ENCODE data around the gene GOLGA6L2.
"Not testable (repeated sequence)": the region's sequence is repeated elsewhere in the genome, so short reads cannot be mapped to it uniquely, and the experiment has no call there.

The GOLGA6L2 gene

DNA sequence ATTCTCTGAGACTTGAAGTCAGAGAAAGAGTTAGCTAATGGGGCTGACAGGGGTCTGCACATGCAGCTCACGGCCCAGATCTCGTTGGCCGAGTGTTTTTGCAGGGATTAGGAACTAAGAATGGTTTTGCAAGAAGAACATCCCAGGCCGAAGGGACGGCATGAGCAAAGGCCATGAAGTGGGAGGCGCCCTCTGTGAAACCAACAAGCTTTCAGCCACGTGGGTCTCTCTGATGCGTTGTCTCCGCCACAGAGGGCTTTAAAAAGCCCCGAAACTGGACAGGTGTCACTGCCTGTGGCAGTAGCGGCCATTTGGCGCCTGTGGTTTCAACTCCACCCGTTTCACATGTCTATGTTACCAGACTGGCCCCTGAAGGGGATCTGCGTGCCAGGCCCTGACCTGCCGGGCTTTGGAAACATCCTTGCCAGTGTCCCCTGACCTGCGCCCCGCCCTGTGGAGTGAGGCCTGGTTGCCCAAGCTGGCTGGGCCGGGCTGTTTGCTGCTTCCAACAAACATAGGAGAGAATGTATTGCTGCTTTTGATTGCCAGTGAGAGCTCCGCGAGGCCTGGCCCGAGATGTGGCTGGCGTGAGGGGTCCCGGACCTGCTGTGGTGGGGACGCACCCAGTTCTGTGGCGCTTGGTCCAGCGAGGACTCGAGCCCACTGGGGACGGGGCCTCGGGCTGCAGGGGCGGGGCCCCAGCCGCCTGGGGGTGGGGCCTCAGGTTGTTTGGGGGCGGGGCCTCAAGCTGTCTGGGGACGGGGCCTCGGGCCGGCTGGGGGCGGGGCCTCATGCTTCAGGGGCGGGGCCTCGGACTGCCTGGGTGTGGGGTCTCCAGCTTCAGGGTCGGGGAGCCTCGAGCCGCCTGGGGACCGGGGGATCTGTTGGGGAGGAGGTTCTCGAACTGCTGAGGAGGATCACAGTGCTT lies 30.4 kb downstream of the GOLGA6L2 start:
- H3K36me3 ChIP-seq: no peaks in the 10 kb centered on the region
- H3K9me3 ChIP-seq: no peaks in the 10 kb centered on the region
- H3K4me3 ChIP-seq (ENCODE audit: low read depth in 1 of 2, low read length in 1 of 2): no peak overlapping the region
- H3K27ac ChIP-seq: no peak overlapping the region
- no peak for TF ChIP-seq CTCF (IDR thresholded peaks at IDR 0.05)
- no peaks in the 10 kb centered on the region for H3K4me1 ChIP-seq (ENCODE audit: control insufficient read depth in 1 of 2, insufficient read depth in 1 of 2, low read depth in 1 of 2, low read length in 1 of 2)
- H3K27me3 ChIP-seq: no peaks in the 10 kb centered on the region

DNA sequence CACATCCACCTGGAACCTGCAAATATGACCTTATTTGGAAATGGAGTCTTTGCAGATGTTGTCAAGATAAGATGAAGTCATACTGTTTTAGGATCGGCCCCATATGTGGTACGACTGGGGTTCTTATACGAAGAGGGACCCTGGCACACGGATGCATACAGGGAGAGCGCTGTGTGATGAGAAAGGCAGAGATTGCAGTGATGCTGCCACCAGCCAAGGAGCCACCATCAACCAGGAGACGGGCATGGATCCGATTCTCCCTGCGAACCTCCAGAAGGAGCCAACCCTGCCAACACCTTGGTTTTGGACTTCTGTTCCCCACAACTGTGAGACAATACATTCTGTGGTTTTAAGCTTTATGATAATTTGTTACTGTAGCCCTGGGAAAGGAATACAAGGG lies 31.2 kb downstream of the GOLGA6L2 start:
- H3K36me3 ChIP-seq; H3K4me1 ChIP-seq (ENCODE audit: control insufficient read depth in 1 of 2, insufficient read depth in 1 of 2, low read depth in 1 of 2, low read length in 1 of 2); H3K27ac ChIP-seq; H3K9me3 ChIP-seq; H3K27me3 ChIP-seq; H3K4me3 ChIP-seq (ENCODE audit: low read depth in 1 of 2, low read length in 1 of 2): not testable (repeated sequence)

DNA sequence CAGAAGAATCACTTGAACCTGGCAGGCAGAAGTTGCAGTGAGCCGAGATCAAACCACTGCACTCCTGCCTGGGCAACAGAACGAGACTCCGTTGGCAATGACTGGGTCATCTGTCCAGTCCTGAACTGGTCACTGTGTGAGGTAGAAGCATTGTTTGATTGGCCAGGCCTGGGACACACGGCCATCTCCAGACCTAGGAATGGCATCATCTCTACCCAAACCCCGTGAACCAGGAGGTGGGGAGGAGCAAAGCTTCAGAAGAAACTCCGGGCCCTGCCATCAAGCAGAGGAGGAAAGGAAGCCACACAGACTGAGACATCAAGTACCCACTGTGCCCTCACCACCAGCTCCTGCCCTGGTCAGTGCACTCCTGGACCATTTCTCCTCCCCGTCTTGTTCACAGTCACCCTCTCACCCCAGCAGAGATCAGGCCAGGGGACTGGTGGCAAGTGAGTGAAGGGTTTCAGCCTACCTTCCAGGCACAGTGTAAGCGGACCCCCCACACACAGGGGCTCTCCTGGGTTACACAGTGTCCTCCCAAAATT lies 31.6 kb downstream of the GOLGA6L2 start:
- Histone ChIP-seq H3K36me3 (no peaks in the 10 kb centered on the region), H3K27ac (no peak overlapping the region), H3K4me1 (ENCODE audit: control insufficient read depth in 1 of 2, insufficient read depth in 1 of 2, low read depth in 1 of 2, low read length in 1 of 2) (no peaks in the 10 kb centered on the region), H3K27me3 (no peaks in the 10 kb centered on the region), H3K9me3 (no peaks in the 10 kb centered on the region), H3K4me3 (ENCODE audit: low read depth in 1 of 2, low read length in 1 of 2) (no peak overlapping the region)
- TF ChIP-seq CTCF (IDR thresholded peaks at IDR 0.05): no peak

GRCh38 chr15:23412881-23413600 lies 34.0 kb downstream of the GOLGA6L2 start:
- not testable (repeated sequence) for H3K4me1 ChIP-seq (ENCODE audit: control insufficient read depth in 1 of 2, insufficient read depth in 1 of 2, low read depth in 1 of 2, low read length in 1 of 2); H3K9me3 ChIP-seq; H3K4me3 ChIP-seq (ENCODE audit: low read depth in 1 of 2, low read length in 1 of 2); H3K36me3 ChIP-seq; H3K27ac ChIP-seq; H3K27me3 ChIP-seq

- Histone ChIP-seq H3K27ac (no peak overlapping the region), H3K4me3 (ENCODE audit: low read depth in 1 of 2, low read length in 1 of 2) (no peak overlapping the region), H3K36me3 (no peaks in the 10 kb centered on the region), H3K4me1 (ENCODE audit: control insufficient read depth in 1 of 2, insufficient read depth in 1 of 2, low read depth in 1 of 2, low read length in 1 of 2) (no peaks in the 10 kb centered on the region), H3K9me3 (no peaks in the 10 kb centered on the region), H3K27me3 (no peaks in the 10 kb centered on the region)
- TF ChIP-seq CTCF (IDR thresholded peaks at IDR 0.05): no peak
Measured at GRCh38 chr15:23411841-23412240, 35.2 kb downstream of the GOLGA6L2 start.

DNA sequence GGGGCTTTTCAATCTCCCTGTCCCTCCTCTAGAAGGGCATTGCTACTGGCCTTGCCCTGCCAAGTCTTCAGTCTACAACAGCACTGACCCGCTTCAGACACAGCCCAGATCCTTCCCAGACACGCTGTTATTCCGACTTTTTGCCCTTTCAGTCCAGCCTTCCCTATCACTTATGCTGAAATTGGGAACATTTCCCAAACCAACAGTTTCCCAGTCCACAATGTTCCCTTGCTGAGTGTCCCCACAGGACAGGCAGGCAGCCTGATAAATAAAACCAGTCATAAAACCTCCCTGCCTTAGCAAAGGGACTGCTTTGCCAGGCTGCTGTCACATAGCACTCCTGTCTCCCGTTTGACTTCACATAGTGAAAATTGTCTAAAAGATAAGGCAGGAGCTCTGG lies 43.5 kb downstream of the GOLGA6L2 start:
- TF ChIP-seq CTCF (IDR thresholded peaks at IDR 0.05): no peak
- no peaks in the 10 kb centered on the region for H3K27me3 ChIP-seq
- H3K27ac ChIP-seq: no peak overlapping the region
- H3K9me3 ChIP-seq: no peaks in the 10 kb centered on the region
- H3K4me1 ChIP-seq (ENCODE audit: control insufficient read depth in 1 of 2, insufficient read depth in 1 of 2, low read depth in 1 of 2, low read length in 1 of 2): no peaks in the 10 kb centered on the region
- no peaks in the 10 kb centered on the region for H3K36me3 ChIP-seq
- no peak overlapping the region for H3K4me3 ChIP-seq (ENCODE audit: low read depth in 1 of 2, low read length in 1 of 2)

All from neutrophil (primary cell).